GM12878 (cell line): ENCODE measurements around the gene MTHFS. TPM values are rescaled to one million over a fixed set of nuclear protein-coding genes. Genes with fewer than 3 reads are reported as not detected.
A peak's percentile ranks its signal among the peaks of the same experiment; 100 is the strongest.

ENCODE experiments used
- CHD2 ChIP-seq: IDR thresholded peaks from 2 replicates; pipeline ENCODE4 v1.6.1; 2011; ENCODE audit warnings: low read depth, low read length, improper control_type of control experiment, borderline replicate concordance
- FOS ChIP-seq: IDR thresholded peaks from 3 replicates; pipeline ENCODE4 v1.6.1; 2011; ENCODE audit warnings: borderline replicate concordance; ENCODE audit not compliant: insufficient read length; ENCODE audit errors: extremely low read depth
- FOXK2 ChIP-seq: fragments of 450-650 bp; IDR thresholded peaks from 2 replicates; pipeline ENCODE4 v1.6.1; 2017; ENCODE audit warnings: mild to moderate bottlenecking, moderate library complexity
- GABPA ChIP-seq: IDR thresholded peaks from 2 replicates; pipeline ENCODE4 v1.6.1; 2014; ENCODE audit warnings: antibody characterized with exemption, low read depth, mild to moderate bottlenecking, inconsistent platforms
- HCFC1 ChIP-seq: fragments of 150-350 bp; IDR thresholded peaks from 2 replicates; pipeline ENCODE4 v1.6.1; 2014; ENCODE audit warnings: low read length
- IRF5 ChIP-seq: fragments of 450-650 bp; IDR thresholded peaks from 2 replicates; pipeline ENCODE4 v1.6.1; 2017; ENCODE audit warnings: borderline replicate concordance
- NKRF ChIP-seq: fragments of 450-650 bp; conservative IDR thresholded peaks from 2 replicates; pipeline ENCODE4 v1.6.1; 2017; ENCODE audit warnings: mild to moderate bottlenecking, moderate library complexity
- SIN3A ChIP-seq: IDR thresholded peaks from 2 replicates; pipeline ENCODE4 v1.6.1; 2012; ENCODE audit warnings: low read depth, low read length, improper control_type of control experiment
- SMARCA5 ChIP-seq: fragments of 450-650 bp; IDR thresholded peaks from 2 replicates; pipeline ENCODE4 v1.6.1; 2017; ENCODE audit warnings: mild to moderate bottlenecking
- SREBF2 ChIP-seq: IDR thresholded peaks from 2 replicates; pipeline ENCODE4 v1.6.1; 2012; ENCODE audit warnings: mild to moderate bottlenecking, low read length
- SUZ12 ChIP-seq: fragments of 200-600 bp; sonication (generic); IDR thresholded peaks from one replicate; pipeline ENCODE4 v1.6.1; 2018; ENCODE audit warnings: antibody characterized with exemption, mild to moderate bottlenecking; ENCODE audit not compliant: unreplicated experiment
- TAF1 ChIP-seq: IDR thresholded peaks from 2 replicates; pipeline ENCODE4 v1.6.1; 2011; ENCODE audit warnings: mild to moderate bottlenecking, low read depth, low read length, borderline replicate concordance
- TCF12 ChIP-seq: IDR thresholded peaks from 2 replicates; pipeline ENCODE4 v1.6.1; 2011; ENCODE audit warnings: low read depth, mild to moderate bottlenecking, low read length
- TCF7 ChIP-seq: IDR thresholded peaks from 2 replicates; pipeline ENCODE4 v1.6.1; 2014; ENCODE audit warnings: antibody characterized with exemption, borderline replicate concordance
- USF1 ChIP-seq: IDR thresholded peaks from 2 replicates; pipeline ENCODE4 v1.6.1; 2011; ENCODE audit warnings: borderline replicate concordance, low read depth, mild to moderate bottlenecking, moderate library complexity, mixed read lengths, low read length; ENCODE audit not compliant: insufficient read depth; ENCODE audit errors: extremely low read length
- ZNF217 ChIP-seq: fragments of 450-650 bp; IDR thresholded peaks from 2 replicates; pipeline ENCODE4 v1.6.1; 2017; ENCODE audit warnings: antibody characterized with exemption, mild to moderate bottlenecking
- ZNF622 ChIP-seq: fragments of 450-650 bp; IDR thresholded peaks from 2 replicates; pipeline ENCODE4 v1.6.1; 2017; ENCODE audit warnings: mild to moderate bottlenecking, inconsistent platforms
- polyA plus RNA-seq, 11 experiments: library from polyadenylated mRNA; depleted of rRNA in 4 of 11; unstranded in 6 of 11; stranded (reverse) in 5 of 11; fragments of >200 nt; fragmentation: Nextera tagmentation in 4 of 11; fragmentation: Illumina TruSeq in 1 of 11; extraction: Ambion mirVana in 4 of 11; extraction: Trizol in 1 of 11; gene quantifications; 1 replicate in 1 of 11; 2 replicates in 10 of 11; pipeline versions ENCODE4 v1.2.1 to v1.2.3, GENCODE V29; 2011 to 2016; ENCODE audit warnings: inconsistent platforms in 2 of 11, missing spikeins in 2 of 11, low read depth in 1 of 11
- total RNA-seq, 4 experiments: library from RNA; depleted of rRNA in 3 of 4; stranded (reverse); fragments of >200 nt in 3 of 4; fragmentation: Illumina TruSeq in 1 of 4; extraction: Trizol in 1 of 4; gene quantifications; 2 replicates each; pipeline versions ENCODE4 v1.2.1 to v1.2.3, GENCODE V29; 2013 to 2021
- TF ChIP-seq, protein P1 (sequence below): IDR thresholded peaks from 2 replicates; pipeline ENCODE4 v1.6.1; 2012; ENCODE audit warnings: improper control_type of control experiment, low read depth, low read length; ENCODE audit not compliant: insufficient replicate concordance
- TF ChIP-seq, protein P2 (sequence below): fragments of 450-650 bp; IDR thresholded peaks from 2 replicates; pipeline ENCODE4 v1.6.1; 2016; ENCODE audit warnings: mild to moderate bottlenecking

The MTHFS gene
- total and polyA plus RNA-seq, 10 of the 15 experiments (the other 5 are each of a cell fraction or from before 2014, with no cell fraction given): 14.0 to 81.9 (median 31.8) TPM

- TF ChIP-seq GABPA: no peak
- TF ChIP-seq SIN3A: peak; percentile 76; the same call in 1 of the 2 replicates
- TF ChIP-seq TCF7: no peak
- TF ChIP-seq ZNF622: no peak
- peak; percentile 59; the same call in 1 of the 2 replicates for TF ChIP-seq ZNF217
- TF ChIP-seq TAF1: 0 out of 2 replicates have a peak, but pooled peaks have one; percentile 60
- TF ChIP-seq, protein P1, sequence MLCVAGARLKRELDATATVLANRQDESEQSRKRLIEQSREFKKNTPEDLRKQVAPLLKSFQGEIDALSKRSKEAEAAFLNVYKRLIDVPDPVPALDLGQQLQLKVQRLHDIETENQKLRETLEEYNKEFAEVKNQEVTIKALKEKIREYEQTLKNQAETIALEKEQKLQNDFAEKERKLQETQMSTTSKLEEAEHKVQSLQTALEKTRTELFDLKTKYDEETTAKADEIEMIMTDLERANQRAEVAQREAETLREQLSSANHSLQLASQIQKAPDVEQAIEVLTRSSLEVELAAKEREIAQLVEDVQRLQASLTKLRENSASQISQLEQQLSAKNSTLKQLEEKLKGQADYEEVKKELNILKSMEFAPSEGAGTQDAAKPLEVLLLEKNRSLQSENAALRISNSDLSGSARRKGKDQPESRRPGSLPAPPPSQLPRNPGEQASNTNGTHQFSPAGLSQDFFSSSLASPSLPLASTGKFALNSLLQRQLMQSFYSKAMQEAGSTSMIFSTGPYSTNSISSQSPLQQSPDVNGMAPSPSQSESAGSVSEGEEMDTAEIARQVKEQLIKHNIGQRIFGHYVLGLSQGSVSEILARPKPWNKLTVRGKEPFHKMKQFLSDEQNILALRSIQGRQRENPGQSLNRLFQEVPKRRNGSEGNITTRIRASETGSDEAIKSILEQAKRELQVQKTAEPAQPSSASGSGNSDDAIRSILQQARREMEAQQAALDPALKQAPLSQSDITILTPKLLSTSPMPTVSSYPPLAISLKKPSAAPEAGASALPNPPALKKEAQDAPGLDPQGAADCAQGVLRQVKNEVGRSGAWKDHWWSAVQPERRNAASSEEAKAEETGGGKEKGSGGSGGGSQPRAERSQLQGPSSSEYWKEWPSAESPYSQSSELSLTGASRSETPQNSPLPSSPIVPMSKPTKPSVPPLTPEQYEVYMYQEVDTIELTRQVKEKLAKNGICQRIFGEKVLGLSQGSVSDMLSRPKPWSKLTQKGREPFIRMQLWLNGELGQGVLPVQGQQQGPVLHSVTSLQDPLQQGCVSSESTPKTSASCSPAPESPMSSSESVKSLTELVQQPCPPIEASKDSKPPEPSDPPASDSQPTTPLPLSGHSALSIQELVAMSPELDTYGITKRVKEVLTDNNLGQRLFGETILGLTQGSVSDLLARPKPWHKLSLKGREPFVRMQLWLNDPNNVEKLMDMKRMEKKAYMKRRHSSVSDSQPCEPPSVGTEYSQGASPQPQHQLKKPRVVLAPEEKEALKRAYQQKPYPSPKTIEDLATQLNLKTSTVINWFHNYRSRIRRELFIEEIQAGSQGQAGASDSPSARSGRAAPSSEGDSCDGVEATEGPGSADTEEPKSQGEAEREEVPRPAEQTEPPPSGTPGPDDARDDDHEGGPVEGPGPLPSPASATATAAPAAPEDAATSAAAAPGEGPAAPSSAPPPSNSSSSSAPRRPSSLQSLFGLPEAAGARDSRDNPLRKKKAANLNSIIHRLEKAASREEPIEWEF: no peak
- TF ChIP-seq IRF5: no peak
- peak; percentile 75; the same call in 1 of the 2 replicates for TF ChIP-seq NKRF
- no peak for TF ChIP-seq HCFC1
- no peak for TF ChIP-seq TCF12
- TF ChIP-seq FOS: no peak
- TF ChIP-seq SREBF2: no peak
- 0 out of 2 replicates have a peak, but pooled peaks have one; percentile 36 for TF ChIP-seq CHD2
- TF ChIP-seq FOXK2: no peak
- TF ChIP-seq, protein P2, sequence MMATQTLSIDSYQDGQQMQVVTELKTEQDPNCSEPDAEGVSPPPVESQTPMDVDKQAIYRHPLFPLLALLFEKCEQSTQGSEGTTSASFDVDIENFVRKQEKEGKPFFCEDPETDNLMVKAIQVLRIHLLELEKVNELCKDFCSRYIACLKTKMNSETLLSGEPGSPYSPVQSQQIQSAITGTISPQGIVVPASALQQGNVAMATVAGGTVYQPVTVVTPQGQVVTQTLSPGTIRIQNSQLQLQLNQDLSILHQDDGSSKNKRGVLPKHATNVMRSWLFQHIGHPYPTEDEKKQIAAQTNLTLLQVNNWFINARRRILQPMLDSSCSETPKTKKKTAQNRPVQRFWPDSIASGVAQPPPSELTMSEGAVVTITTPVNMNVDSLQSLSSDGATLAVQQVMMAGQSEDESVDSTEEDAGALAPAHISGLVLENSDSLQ: no peak
- TF ChIP-seq USF1: no peak
- peak; percentile 75; the same call in 1 of the 2 replicates for TF ChIP-seq SMARCA5
- no peak for TF ChIP-seq SUZ12
Measured at GRCh38 chr15:79896634-79897379, at the start of gene MTHFS (continued).
